Glutamatergic neuron (in vitro differentiated cells): Measurements from ENCODE around the gene APOLD1. TPM values are rescaled to one million over a fixed set of nuclear protein-coding genes. Genes with fewer than 3 reads are reported as not detected.
"Not testable (repeated sequence)": the region's sequence is repeated elsewhere in the genome, so short reads cannot be mapped to it uniquely, and the experiment has no call there.

ENCODE experiments used
- DNase-seq: peaks from one replicate; pipeline ENCODE4 v3.0.0; 2022
- H3K27ac Mint-ChIP-seq: one replicate; pipeline ENCODE4 v1.8.0; 2020; ENCODE audit warnings: mild to moderate bottlenecking, mixed read lengths, inconsistent platforms; ENCODE audit not compliant: unreplicated experiment
- H3K27me3 Mint-ChIP-seq: one replicate; pipeline ENCODE4 v1.8.0; 2020; ENCODE audit warnings: mild to moderate bottlenecking, moderate library complexity, mixed read lengths, inconsistent platforms; ENCODE audit not compliant: unreplicated experiment
- H3K36me3 Mint-ChIP-seq: one replicate; pipeline ENCODE4 v1.8.0; 2020; ENCODE audit warnings: mild to moderate bottlenecking, mixed read lengths, inconsistent platforms; ENCODE audit not compliant: unreplicated experiment
- H3K4me1 Mint-ChIP-seq: one replicate; pipeline ENCODE4 v1.8.0; 2020; ENCODE audit warnings: mild to moderate bottlenecking, low read depth, mixed read lengths, inconsistent platforms; ENCODE audit not compliant: unreplicated experiment
- H3K4me3 Mint-ChIP-seq: one replicate; pipeline ENCODE4 v1.8.0; 2020; ENCODE audit warnings: mild to moderate bottlenecking, mixed read lengths, inconsistent platforms; ENCODE audit not compliant: unreplicated experiment
- H3K9me3 Mint-ChIP-seq: one replicate; pipeline ENCODE4 v1.8.0; 2020; ENCODE audit warnings: mild to moderate bottlenecking, moderate library complexity, mixed read lengths, inconsistent platforms; ENCODE audit not compliant: unreplicated experiment
- total RNA-seq: library from RNA; stranded (reverse); fragmentation: NEBNext Ultra II Directional; extraction: Animal tissue kit (Norgen Biotek cat#: 25700); gene quantifications from one replicate; pipeline ENCODE4 v1.2.1, GENCODE V29; 2021; ENCODE audit not compliant: unreplicated experiment
- TF ChIP-seq, protein P1 (sequence below): fragments of 200-600 bp; sonication (generic); IDR thresholded peaks from one replicate; pipeline ENCODE4 v1.5.0; 2021; ENCODE audit not compliant: partially characterized antibody, unreplicated experiment

The APOLD1 gene
- total RNA-seq, 1 donor from 2014 or later = 0.86 TPM

- Mint-ChIP-seq H3K9me3 (peaks cover 6% of the 10 kb centered on the region), H3K27me3 (no peaks in the 10 kb centered on the region), H3K36me3 (no peaks in the 10 kb centered on the region), H3K4me3 (no peak overlapping the region), H3K27ac (no peak overlapping the region), H3K4me1 (no peaks in the 10 kb centered on the region)
- TF ChIP-seq, protein P1, sequence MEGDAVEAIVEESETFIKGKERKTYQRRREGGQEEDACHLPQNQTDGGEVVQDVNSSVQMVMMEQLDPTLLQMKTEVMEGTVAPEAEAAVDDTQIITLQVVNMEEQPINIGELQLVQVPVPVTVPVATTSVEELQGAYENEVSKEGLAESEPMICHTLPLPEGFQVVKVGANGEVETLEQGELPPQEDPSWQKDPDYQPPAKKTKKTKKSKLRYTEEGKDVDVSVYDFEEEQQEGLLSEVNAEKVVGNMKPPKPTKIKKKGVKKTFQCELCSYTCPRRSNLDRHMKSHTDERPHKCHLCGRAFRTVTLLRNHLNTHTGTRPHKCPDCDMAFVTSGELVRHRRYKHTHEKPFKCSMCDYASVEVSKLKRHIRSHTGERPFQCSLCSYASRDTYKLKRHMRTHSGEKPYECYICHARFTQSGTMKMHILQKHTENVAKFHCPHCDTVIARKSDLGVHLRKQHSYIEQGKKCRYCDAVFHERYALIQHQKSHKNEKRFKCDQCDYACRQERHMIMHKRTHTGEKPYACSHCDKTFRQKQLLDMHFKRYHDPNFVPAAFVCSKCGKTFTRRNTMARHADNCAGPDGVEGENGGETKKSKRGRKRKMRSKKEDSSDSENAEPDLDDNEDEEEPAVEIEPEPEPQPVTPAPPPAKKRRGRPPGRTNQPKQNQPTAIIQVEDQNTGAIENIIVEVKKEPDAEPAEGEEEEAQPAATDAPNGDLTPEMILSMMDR = no peak
- no peak for DNase-seq
These were observed 12.3 kb downstream of the APOLD1 start for GRCh38 chr12:12797794-12798152.

DNA sequence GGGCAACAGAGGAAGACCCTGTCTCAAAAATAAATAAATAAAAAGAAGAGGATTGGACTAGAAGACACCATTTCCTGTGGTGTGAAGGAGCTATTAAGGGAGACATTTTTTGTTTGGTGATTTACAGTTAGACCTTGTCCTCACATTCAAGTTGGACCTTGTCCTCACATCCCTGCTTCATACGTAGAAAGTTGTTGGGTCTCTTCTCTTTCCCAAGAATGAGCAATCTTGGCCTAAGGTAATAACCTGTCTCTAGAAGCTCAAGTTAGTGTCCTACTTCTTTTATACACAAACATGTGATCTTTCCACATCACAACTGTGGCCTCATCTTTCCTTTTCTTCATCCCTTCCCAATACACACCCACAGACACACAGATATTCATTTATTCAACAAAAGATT lies 13.0 kb downstream of the APOLD1 start:
- no peaks in the 10 kb centered on the region for H3K27me3 Mint-ChIP-seq
- H3K27ac Mint-ChIP-seq = no peak overlapping the region
- H3K4me3 Mint-ChIP-seq = no peak overlapping the region
- H3K4me1 Mint-ChIP-seq = no peaks in the 10 kb centered on the region
- TF ChIP-seq, protein P1 = no peak
- peaks cover 6% of the 10 kb centered on the region for H3K9me3 Mint-ChIP-seq
- no peak for DNase-seq
- H3K36me3 Mint-ChIP-seq = no peaks in the 10 kb centered on the region

- H3K27me3 Mint-ChIP-seq = no peaks in the 10 kb centered on the region
- TF ChIP-seq, protein P1 = no peak
- no peak overlapping the region for H3K27ac Mint-ChIP-seq
- peaks cover 6% of the 10 kb centered on the region for H3K9me3 Mint-ChIP-seq
- no peak overlapping the region for H3K4me3 Mint-ChIP-seq
- DNase-seq = no peak
- no peaks in the 10 kb centered on the region for H3K4me1 Mint-ChIP-seq
- H3K36me3 Mint-ChIP-seq = no peaks in the 10 kb centered on the region
These were observed 13.9 kb downstream of the APOLD1 start for GRCh38 chr12:12799163-12799920.

GRCh38 chr12:12800406-12801180 lies 15.1 kb downstream of the APOLD1 start:
- no peak overlapping the region for H3K27ac Mint-ChIP-seq
- H3K4me1 Mint-ChIP-seq = no peaks in the 10 kb centered on the region
- TF ChIP-seq, protein P1 = no peak
- no peak for DNase-seq
- no peak overlapping the region for H3K4me3 Mint-ChIP-seq
- peaks cover 3% of the 10 kb centered on the region for H3K27me3 Mint-ChIP-seq
- no peaks in the 10 kb centered on the region for H3K36me3 Mint-ChIP-seq
- peaks cover 6% of the 10 kb centered on the region for H3K9me3 Mint-ChIP-seq

DNA sequence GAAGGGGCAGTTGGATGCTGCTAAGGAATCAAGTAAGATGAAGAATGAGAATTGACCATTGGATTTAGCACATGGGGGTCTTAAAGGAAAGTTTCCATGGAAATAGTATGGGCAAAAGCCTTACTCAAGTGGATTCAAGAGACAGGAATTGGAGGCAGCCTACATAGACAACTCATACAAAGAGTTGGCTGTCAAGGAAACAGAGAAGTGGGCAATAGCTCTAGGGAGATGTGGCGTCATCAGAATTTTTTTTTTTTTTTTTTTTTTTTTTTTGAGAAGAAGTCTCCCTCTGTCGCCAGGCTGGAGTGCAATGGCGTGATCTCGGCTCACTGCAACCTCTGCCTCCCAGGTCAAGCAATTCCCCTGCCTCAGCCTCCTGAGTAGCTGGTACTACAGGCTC lies 16.2 kb downstream of the APOLD1 start:
- H3K27ac Mint-ChIP-seq, H3K27me3 Mint-ChIP-seq, H3K36me3 Mint-ChIP-seq, H3K9me3 Mint-ChIP-seq, DNase-seq, H3K4me1 Mint-ChIP-seq, H3K4me3 Mint-ChIP-seq: not testable (repeated sequence)
